ENCODE results near the gene SRPK3. TPM values are rescaled to one million over a fixed set of nuclear protein-coding genes. Genes with fewer than 3 reads are reported as not detected.
A peak's percentile ranks its signal among the peaks of the same experiment; 100 is the strongest.
"Not testable (repeated sequence)": the region's sequence is repeated elsewhere in the genome, so short reads cannot be mapped to it uniquely, and the experiment has no call there.

The SRPK3 gene
- total and polyA plus RNA-seq, 2 experiments from 2014 or later: 0.71 TPM; not detected in 1

DNA sequence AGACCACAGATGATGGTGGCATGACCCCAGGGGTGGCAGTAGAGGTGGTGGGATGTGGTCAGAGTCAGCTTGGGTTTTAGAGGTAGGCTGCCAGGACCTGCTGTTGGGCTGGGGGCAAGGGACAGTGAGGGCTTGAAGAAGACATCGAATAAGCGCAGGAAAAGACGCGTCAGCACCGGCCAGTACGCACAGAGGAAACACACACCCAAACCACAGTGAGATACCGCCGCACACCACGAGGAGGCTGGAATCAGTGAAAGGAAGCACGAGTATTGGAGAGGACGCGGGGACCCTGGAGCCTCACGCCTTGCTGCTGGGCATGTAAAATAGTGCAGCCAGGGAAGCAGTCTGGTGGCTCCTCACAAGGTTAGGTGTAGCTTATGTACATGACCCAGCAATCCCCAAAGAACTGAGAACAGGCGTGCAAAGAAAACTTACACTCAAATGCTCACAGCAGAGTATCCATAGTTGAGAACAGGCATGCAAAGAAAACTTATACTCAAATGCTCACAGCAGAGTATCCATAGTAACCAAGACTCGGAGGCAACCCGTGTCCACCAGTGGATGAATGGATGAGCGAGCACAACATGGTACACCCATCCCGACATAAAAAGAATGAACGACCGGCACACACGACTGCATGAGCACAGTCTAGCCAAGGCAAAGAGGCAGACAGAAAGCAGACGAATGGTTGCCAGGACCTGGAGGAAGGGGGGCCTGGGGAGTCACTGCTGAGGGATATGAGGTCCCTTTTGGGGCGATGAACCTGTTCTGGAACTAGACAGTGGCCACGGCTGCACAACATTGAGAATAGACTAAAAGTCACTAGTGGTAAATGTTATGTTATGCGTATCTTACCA, 36.2 kb downstream of the SRPK3 start:
- peak in 1 of 2 donors; percentile 6 for DNase-seq (ENCODE audit: low read depth in 1 of 2, low spot score in 1 of 2)
- no peak for TF ChIP-seq CTCF (IDR thresholded peaks at IDR 0.05; ENCODE audit: low read depth, low read length)
- Histone ChIP-seq H3K9me3 (ENCODE audit: low read depth) (no peaks in the 10 kb centered on the region), H3K27me3 (no peaks in the 10 kb centered on the region), H3K36me3 (no peaks in the 10 kb centered on the region), H3K4me3 (no peak overlapping the region), H3K4me1 (ENCODE audit: low read depth) (no peaks in the 10 kb centered on the region), H3K27ac (no peak overlapping the region)

DNA sequence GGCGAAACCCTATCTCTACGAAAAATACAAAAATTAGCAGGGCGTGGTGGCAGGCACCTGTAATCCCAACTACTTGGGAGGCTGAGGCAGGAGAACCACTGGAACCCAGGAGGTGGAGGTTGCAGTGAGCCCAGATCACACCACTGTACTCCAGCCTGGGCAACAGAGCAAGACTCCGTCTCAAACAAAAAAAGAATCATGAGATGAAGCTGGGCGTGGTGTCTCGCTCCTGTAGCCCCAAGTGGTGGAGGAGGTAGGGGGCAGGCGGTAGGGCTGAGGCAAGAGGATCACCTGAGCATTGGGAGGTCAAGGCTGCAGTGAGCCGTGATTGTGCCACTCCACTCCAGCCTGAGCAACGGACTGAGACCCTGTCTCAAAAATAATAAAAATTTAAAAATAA, 37.2 kb downstream of the SRPK3 start:
- not testable (repeated sequence) for H3K36me3 ChIP-seq; H3K4me1 ChIP-seq (ENCODE audit: low read depth); H3K4me3 ChIP-seq; H3K27ac ChIP-seq; DNase-seq (ENCODE audit: low read depth in 1 of 2, low spot score in 1 of 2); H3K9me3 ChIP-seq (ENCODE audit: low read depth); H3K27me3 ChIP-seq

GRCh38 chrX:153818571-153819383, 37.9 kb downstream of the SRPK3 start:
- no peak overlapping the region for H3K27ac ChIP-seq
- no peaks in the 10 kb centered on the region for H3K9me3 ChIP-seq (ENCODE audit: low read depth)
- peak overlapping the region; percentile 25 for H3K4me3 ChIP-seq
- no peaks in the 10 kb centered on the region for H3K4me1 ChIP-seq (ENCODE audit: low read depth)
- TF ChIP-seq CTCF (IDR thresholded peaks at IDR 0.05; ENCODE audit: low read depth, low read length): no peak
- DNase-seq (ENCODE audit: low read depth in 1 of 2, low spot score in 1 of 2): peak; percentile 12 to 70
- no peaks in the 10 kb centered on the region for H3K36me3 ChIP-seq
- no peaks in the 10 kb centered on the region for H3K27me3 ChIP-seq

GRCh38 chrX:153819384-153820040, 38.7 kb downstream of the SRPK3 start:
- no peak for DNase-seq (ENCODE audit: low read depth in 1 of 2, low spot score in 1 of 2)
- H3K4me1 ChIP-seq (ENCODE audit: low read depth): no peaks in the 10 kb centered on the region
- H3K27ac ChIP-seq: no peak overlapping the region
- TF ChIP-seq CTCF (IDR thresholded peaks at IDR 0.05; ENCODE audit: low read depth, low read length): no peak
- H3K27me3 ChIP-seq: no peaks in the 10 kb centered on the region
- peak overlapping the region; percentile 25 for H3K4me3 ChIP-seq
- H3K36me3 ChIP-seq: no peaks in the 10 kb centered on the region
- H3K9me3 ChIP-seq (ENCODE audit: low read depth): no peaks in the 10 kb centered on the region

GRCh38 chrX:153820601-153821000, 39.8 kb downstream of the SRPK3 start:
- Histone ChIP-seq H3K4me3 (no peak overlapping the region), H3K27me3 (no peaks in the 10 kb centered on the region), H3K4me1 (ENCODE audit: low read depth) (no peaks in the 10 kb centered on the region), H3K9me3 (ENCODE audit: low read depth) (no peaks in the 10 kb centered on the region), H3K36me3 (no peaks in the 10 kb centered on the region), H3K27ac (no peak overlapping the region)
- DNase-seq (ENCODE audit: low read depth in 1 of 2, low spot score in 1 of 2): no peak
- no peak for TF ChIP-seq CTCF (IDR thresholded peaks at IDR 0.05; ENCODE audit: low read depth, low read length)
